CD14-positive monocyte (primary cell): Measurements from ENCODE around the gene ERBB4. TPM values are rescaled to one million over a fixed set of nuclear protein-coding genes. Genes with fewer than 3 reads are reported as not detected.

Experiments
- DNase-seq, 3 donors: peaks; one replicate each; pipeline ENCODE4 v3.0.0-alpha.2; 2011 to 2022
- H2AFZ ChIP-seq: 2 replicates; pipeline ENCODE4 v1.6.0; 2012; ENCODE audit warnings: mild to moderate bottlenecking, low read depth, low read length, inconsistent platforms; ENCODE audit not compliant: insufficient read depth, poor library complexity, severe bottlenecking
- H3K27ac ChIP-seq, 2 donors: 1 replicate in 1 of 2; 2 replicates in 1 of 2; pipeline ENCODE4 v1.5.1; 2012 to 2013; ENCODE audit warnings: low read length in 2 of 2, control low read depth in 1 of 2, inconsistent platforms in 1 of 2, low read depth in 1 of 2, mild to moderate bottlenecking in 1 of 2
- H3K27me3 ChIP-seq, 2 donors: one replicate each; pipeline versions ENCODE4 v1.6.0 to v1.6.1; 2011 to 2013; ENCODE audit warnings: low read length in 2 of 2; ENCODE audit not compliant: control insufficient read depth in 2 of 2, insufficient read depth in 2 of 2
- H3K36me3 ChIP-seq, 2 donors: replicated peaks in 1 of 2; 1 replicate in 1 of 2; 2 replicates in 1 of 2; pipeline versions ENCODE4 v1.5.1 to v1.6.1; 2012 to 2013; ENCODE audit warnings: low read length in 2 of 2, control low read depth in 1 of 2, inconsistent platforms in 1 of 2, mild to moderate bottlenecking in 1 of 2; ENCODE audit not compliant: insufficient read depth in 2 of 2, control insufficient read depth in 1 of 2
- H3K4me1 ChIP-seq, 2 donors: 1 replicate in 1 of 2; 2 replicates in 1 of 2; pipeline versions ENCODE4 v1.5.1 to v1.6.1; 2012 to 2013; ENCODE audit warnings: low read length in 2 of 2, control low read depth in 1 of 2, inconsistent platforms in 1 of 2, mild to moderate bottlenecking in 1 of 2, moderate library complexity in 1 of 2; ENCODE audit not compliant: insufficient read depth in 2 of 2, control insufficient read depth in 1 of 2
- H3K4me2 ChIP-seq: replicated peaks from 2 replicates; pipeline ENCODE3; 2012; ENCODE audit warnings: low read length, moderate library complexity, mild to moderate bottlenecking; ENCODE audit not compliant: poor library complexity, severe bottlenecking; ENCODE audit errors: extremely low read depth
- H3K4me3 ChIP-seq, 3 experiments: fragments of 200-600 bp in 1 of 3; sonication (generic) in 1 of 3; replicated peaks in 1 of 3; 1 replicate in 2 of 3; 2 replicates in 1 of 3; pipeline ENCODE4 v1.5.1; 2011 to 2013; ENCODE audit warnings: low read length in 3 of 3, mild to moderate bottlenecking in 3 of 3, control low read depth in 2 of 3, low read depth in 2 of 3, inconsistent platforms in 1 of 3, moderate library complexity in 1 of 3
- H3K79me2 ChIP-seq: 2 replicates; pipeline ENCODE4 v1.6.0; 2012; ENCODE audit warnings: mild to moderate bottlenecking, control low read depth, inconsistent platforms, low read length, moderate library complexity; ENCODE audit not compliant: insufficient read depth
- H3K9ac ChIP-seq: 2 replicates; pipeline ENCODE4 v1.6.0; 2017; ENCODE audit warnings: low read length, mild to moderate bottlenecking; ENCODE audit not compliant: insufficient read depth, poor library complexity, severe bottlenecking
- H3K9me3 ChIP-seq, 2 donors: replicated peaks in 1 of 2; 1 replicate in 1 of 2; 2 replicates in 1 of 2; pipeline versions ENCODE4 v1.5.1 to v1.6.1; 2012 to 2013; ENCODE audit warnings: low read length in 2 of 2, control low read depth in 1 of 2; ENCODE audit not compliant: control insufficient read depth in 1 of 2, insufficient read depth in 1 of 2
- H4K20me1 ChIP-seq: 2 replicates; pipeline ENCODE4 v1.6.0; 2012; ENCODE audit warnings: mild to moderate bottlenecking, low read length, control low read depth, moderate library complexity; ENCODE audit not compliant: insufficient read depth
- H3K27ac Mint-ChIP-seq, 7 donors: one replicate each; pipeline ENCODE4 v1.8.0; 2020; ENCODE audit warnings: mild to moderate bottlenecking in 7 of 7, mixed read lengths in 7 of 7, moderate library complexity in 6 of 7, inconsistent platforms in 2 of 7
- H3K27me3 Mint-ChIP-seq, 3 donors: one replicate each; pipeline ENCODE4 v1.8.0; 2021 to 2022; ENCODE audit warnings: low read depth in 3 of 3, mild to moderate bottlenecking in 3 of 3, mixed read lengths in 3 of 3, moderate library complexity in 3 of 3, inconsistent platforms in 1 of 3
- H3K36me3 Mint-ChIP-seq, 2 donors: one replicate each; pipeline ENCODE4 v1.8.0; 2020; ENCODE audit warnings: mixed read lengths in 2 of 2, inconsistent platforms in 1 of 2, mild to moderate bottlenecking in 1 of 2
- H3K4me1 Mint-ChIP-seq: one replicate; pipeline ENCODE4 v1.8.0; 2020; ENCODE audit warnings: mild to moderate bottlenecking, mixed read lengths
- H3K4me3 Mint-ChIP-seq, 2 donors: one replicate each; pipeline ENCODE4 v1.8.0; 2020; ENCODE audit warnings: mild to moderate bottlenecking in 2 of 2, mixed read lengths in 2 of 2, moderate library complexity in 1 of 2
- H3K9me3 Mint-ChIP-seq, 7 donors: one replicate each; pipeline ENCODE4 v1.8.0; 2020 to 2022; ENCODE audit warnings: mixed read lengths in 7 of 7, mild to moderate bottlenecking in 6 of 7, moderate library complexity in 6 of 7, inconsistent platforms in 2 of 7
- WGBS: methylation state at CpG from one replicate; pipeline ENCODE4 v1.1.5; 2013; ENCODE audit warnings: missing lambda C conversion rate; ENCODE audit not compliant: insufficient coverage; 5-methylcytosine and 5-hydroxymethylcytosine counted together
- intact Hi-C, 2 donors: fragments of 100-400 bp; cut with micrococcal nuclease; formaldehyde crosslinking; loops; one replicate each; pipeline versions ENCODE4 v1.15.0 to v1.15.1; 2023
- polyA plus RNA-seq, 3 donors: library from polyadenylated mRNA; depleted of rRNA in 1 of 3; unstranded in 2 of 3; stranded (reverse) in 1 of 3; fragments of 300-500 nt in 2 of 3; fragments of >200 nt in 1 of 3; fragmentation: Illumina TruSeq in 2 of 3; gene quantifications; 1 replicate in 2 of 3; 2 replicates in 1 of 3; pipeline ENCODE4 v1.2.3, GENCODE V29; 2012 to 2021
- TF ChIP-seq, protein P1 (sequence below): fragments of 200-600 bp; IDR thresholded peaks from one replicate; pipeline ENCODE4 v1.8.0; 2022; ENCODE audit warnings: antibody characterized with exemption, mild to moderate bottlenecking

The ERBB4 gene
- polyA plus RNA-seq, 3 donors: not detected

DNA sequence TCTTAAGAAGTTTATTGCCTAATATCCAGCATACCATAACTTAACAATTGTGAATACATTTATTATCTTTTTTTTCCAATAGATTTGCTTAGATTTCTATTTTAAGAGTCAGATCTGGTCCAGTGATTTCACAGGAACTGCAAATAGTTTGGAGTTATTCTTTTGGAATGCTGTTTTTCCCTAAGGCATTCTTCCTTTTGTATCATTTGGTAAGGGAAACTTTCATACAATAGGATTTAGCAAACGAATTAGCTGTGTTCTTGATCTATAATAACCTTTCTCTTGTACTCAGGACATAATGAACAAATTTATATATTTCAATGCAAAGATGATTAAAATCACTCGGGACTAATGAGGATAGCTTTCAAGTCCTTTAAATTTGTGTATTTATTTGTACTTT lies 201.6 kb downstream of the ERBB4 start:
- no peak overlapping the region for H3K27ac Mint-ChIP-seq

DNA sequence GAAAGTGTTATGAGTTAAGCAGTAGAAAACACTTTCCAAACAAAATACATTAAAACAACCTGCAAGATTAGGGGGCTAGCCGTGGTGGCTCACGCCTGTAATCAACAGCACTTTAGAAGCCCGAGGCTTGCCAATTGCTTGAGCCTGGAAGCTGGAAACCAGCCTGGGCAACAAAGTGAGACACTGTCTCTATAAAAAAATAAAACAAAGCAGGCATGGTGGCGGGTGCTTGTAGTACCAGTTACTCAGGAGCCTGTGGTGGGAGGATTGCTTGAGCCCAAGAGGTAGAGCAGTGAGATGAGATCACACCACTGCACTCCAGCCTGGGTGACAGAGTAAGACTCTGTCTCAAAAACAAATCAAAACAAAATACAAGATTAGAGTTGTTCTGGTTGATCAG lies 208.3 kb downstream of the ERBB4 start:
- intact Hi-C loops: no loop called here
- H3K27me3 Mint-ChIP-seq: no peaks in the 10 kb centered on the region
- WGBS: 81% methylated on average over 2 of the region's 4 CpGs
- Histone ChIP-seq H3K4me2 (no peak overlapping the region), H3K36me3 (no peaks in the 10 kb centered on the region), H3K79me2 (no peaks in the 10 kb centered on the region), H3K9me3 (no peaks in the 10 kb centered on the region), H4K20me1 (no peaks in the 10 kb centered on the region), H3K4me3 (no peak overlapping the region), H3K4me1 (no peaks in the 10 kb centered on the region), H3K27ac (no peak overlapping the region), H3K27me3 (no peaks in the 10 kb centered on the region), H3K9ac (no peak overlapping the region), H2AFZ (no peak overlapping the region)
- no peak overlapping the region for H3K27ac Mint-ChIP-seq
- no peaks in the 10 kb centered on the region for H3K9me3 Mint-ChIP-seq
- no peak overlapping the region for H3K4me3 Mint-ChIP-seq
- no peaks in the 10 kb centered on the region for H3K4me1 Mint-ChIP-seq
- no peak for DNase-seq
- H3K36me3 Mint-ChIP-seq: no peaks in the 10 kb centered on the region
- TF ChIP-seq, protein P1, sequence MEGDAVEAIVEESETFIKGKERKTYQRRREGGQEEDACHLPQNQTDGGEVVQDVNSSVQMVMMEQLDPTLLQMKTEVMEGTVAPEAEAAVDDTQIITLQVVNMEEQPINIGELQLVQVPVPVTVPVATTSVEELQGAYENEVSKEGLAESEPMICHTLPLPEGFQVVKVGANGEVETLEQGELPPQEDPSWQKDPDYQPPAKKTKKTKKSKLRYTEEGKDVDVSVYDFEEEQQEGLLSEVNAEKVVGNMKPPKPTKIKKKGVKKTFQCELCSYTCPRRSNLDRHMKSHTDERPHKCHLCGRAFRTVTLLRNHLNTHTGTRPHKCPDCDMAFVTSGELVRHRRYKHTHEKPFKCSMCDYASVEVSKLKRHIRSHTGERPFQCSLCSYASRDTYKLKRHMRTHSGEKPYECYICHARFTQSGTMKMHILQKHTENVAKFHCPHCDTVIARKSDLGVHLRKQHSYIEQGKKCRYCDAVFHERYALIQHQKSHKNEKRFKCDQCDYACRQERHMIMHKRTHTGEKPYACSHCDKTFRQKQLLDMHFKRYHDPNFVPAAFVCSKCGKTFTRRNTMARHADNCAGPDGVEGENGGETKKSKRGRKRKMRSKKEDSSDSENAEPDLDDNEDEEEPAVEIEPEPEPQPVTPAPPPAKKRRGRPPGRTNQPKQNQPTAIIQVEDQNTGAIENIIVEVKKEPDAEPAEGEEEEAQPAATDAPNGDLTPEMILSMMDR: no peak

More for the DNA sequence above, 201.6 kb downstream of the ERBB4 start:
- Histone ChIP-seq H2AFZ (no peak overlapping the region), H3K9ac (no peak overlapping the region), H3K36me3 (no peaks in the 10 kb centered on the region), H3K4me3 (no peak overlapping the region), H4K20me1 (no peaks in the 10 kb centered on the region), H3K27me3 (no peaks in the 10 kb centered on the region), H3K4me2 (no peak overlapping the region), H3K9me3 (no peaks in the 10 kb centered on the region), H3K27ac (no peak overlapping the region), H3K79me2 (no peaks in the 10 kb centered on the region), H3K4me1 (no peaks in the 10 kb centered on the region)
- no peak overlapping the region for H3K4me3 Mint-ChIP-seq
- DNase-seq: no peak
- TF ChIP-seq, protein P1: no peak
- H3K27me3 Mint-ChIP-seq: no peaks in the 10 kb centered on the region
- intact Hi-C loops: no loop called here
- H3K4me1 Mint-ChIP-seq: no peaks in the 10 kb centered on the region
- no peaks in the 10 kb centered on the region for H3K36me3 Mint-ChIP-seq
- H3K9me3 Mint-ChIP-seq: no peaks in the 10 kb centered on the region
- WGBS: no CpG with 5 or more reads among the region's 2 CpGs
